Keratinocyte (primary cell): Measurements from ENCODE around the gene ANGPTL2. TPM values are rescaled to one million over a fixed set of nuclear protein-coding genes. Genes with fewer than 3 reads are reported as not detected.

Experiments
- DNase-seq: peaks from one replicate; pipeline ENCODE4 v3.0.0-alpha.2; 2011; ENCODE audit warnings: low read depth, missing footprints, low spot score
- FAIRE-seq: peaks from 2 replicates; lab custom pipeline; 2011; peaks lifted over from hg19 to GRCh38; lab: Jason Lieb, UNC
- H2AFZ ChIP-seq: 2 replicates; pipeline ENCODE4 v1.6.0; 2012; ENCODE audit warnings: low read length, control low read depth, inconsistent platforms; ENCODE audit not compliant: control insufficient read depth
- H3K27ac ChIP-seq: 2 replicates; pipeline ENCODE4 v1.5.1; 2011; ENCODE audit warnings: low read length; ENCODE audit not compliant: control insufficient read depth, insufficient read depth
- H3K27me3 ChIP-seq: 3 replicates; pipeline ENCODE4 v1.6.0; 2011; ENCODE audit warnings: low read length; ENCODE audit not compliant: control insufficient read depth, insufficient read depth; ENCODE audit errors: extremely low read depth
- H3K36me3 ChIP-seq, 2 experiments: 2 replicates in 1 of 2; 3 replicates in 1 of 2; pipeline ENCODE4 v1.5.1; 2011; ENCODE audit warnings: low read length in 2 of 2, mild to moderate bottlenecking in 1 of 2; ENCODE audit not compliant: control insufficient read depth in 2 of 2, insufficient read depth in 2 of 2; ENCODE audit errors: extremely low read depth in 1 of 2
- H3K4me1 ChIP-seq: 3 replicates; pipeline ENCODE4 v1.5.1; 2011; ENCODE audit warnings: low read length; ENCODE audit not compliant: control insufficient read depth, insufficient read depth; ENCODE audit errors: extremely low read depth
- H3K4me2 ChIP-seq: 3 replicates; pipeline ENCODE4 v1.6.0; 2011; ENCODE audit warnings: low read depth, low read length; ENCODE audit not compliant: control insufficient read depth, insufficient read depth; ENCODE audit errors: extremely low read depth
- H3K4me3 ChIP-seq, 3 experiments: fragments of 200-600 bp in 1 of 3; sonication (generic) in 1 of 3; 2 replicates in 2 of 3; 3 replicates in 1 of 3; pipeline ENCODE4 v1.5.1; 2011 to 2016; ENCODE audit warnings: low read length in 3 of 3, mild to moderate bottlenecking in 3 of 3, control low read depth in 2 of 3, inconsistent platforms in 1 of 3, low read depth in 1 of 3, mixed read lengths in 1 of 3, mixed run types in 1 of 3, moderate library complexity in 1 of 3; ENCODE audit not compliant: control insufficient read depth in 2 of 3, insufficient read depth in 2 of 3; ENCODE audit errors: extremely low read depth in 1 of 3
- H3K79me2 ChIP-seq: 2 replicates; pipeline ENCODE4 v1.6.0; 2012; ENCODE audit warnings: low read length; ENCODE audit not compliant: control insufficient read depth, insufficient read depth
- H3K9ac ChIP-seq: 3 replicates; pipeline ENCODE4 v1.6.0; 2011; ENCODE audit warnings: low read length; ENCODE audit not compliant: control insufficient read depth, insufficient read depth; ENCODE audit errors: extremely low read depth
- H3K9me1 ChIP-seq: 3 replicates; pipeline ENCODE4 v1.6.0; 2011; ENCODE audit warnings: low read length; ENCODE audit not compliant: control insufficient read depth, insufficient read depth; ENCODE audit errors: extremely low read depth
- H3K9me3 ChIP-seq: 2 replicates; pipeline ENCODE4 v1.5.1; 2012; ENCODE audit warnings: low read depth, low read length; ENCODE audit not compliant: control insufficient read depth
- H4K20me1 ChIP-seq: 3 replicates; pipeline ENCODE4 v1.6.0; 2011; ENCODE audit warnings: low read length; ENCODE audit not compliant: control insufficient read depth, insufficient read depth; ENCODE audit errors: extremely low read depth
- CTCF ChIP-seq, 3 experiments: IDR thresholded peaks in 1 of 3; conservative IDR thresholded peaks in 1 of 3; optimal IDR thresholded peaks in 1 of 3; 2 replicates in 2 of 3; 3 replicates in 1 of 3; pipeline versions ENCODE3 to v1.5.1; 2011; ENCODE audit warnings: low read length in 3 of 3, mild to moderate bottlenecking in 3 of 3, moderate library complexity in 2 of 3, control low read depth in 1 of 3, inconsistent platforms in 1 of 3; ENCODE audit not compliant: insufficient read depth in 2 of 3; ENCODE audit errors: extremely low read depth in 1 of 3
- EZH2 ChIP-seq: IDR thresholded peaks from one replicate; pipeline ENCODE4 v1.6.1; 2012; ENCODE audit warnings: inconsistent platforms, mild to moderate bottlenecking, low read length, moderate library complexity
- dilution Hi-C: fragments of 300-500 bp; cut with MboI; formaldehyde crosslinking; loops from one replicate; pipeline ENCODE4 v1.7.0; 2020; ENCODE audit warnings: low sequenced_read_pairs; ENCODE audit not compliant: extremely low pct_ligation_motif_present
- polyA plus RNA-seq, 5 experiments: library from polyadenylated mRNA; depleted of rRNA in 3 of 5; stranded (reverse) in 3 of 5; stranded (forward) in 1 of 5; unstranded in 1 of 5; fragments of >200 nt; gene quantifications; 1 replicate in 1 of 5; 2 replicates in 3 of 5; 3 replicates in 1 of 5; pipeline versions ENCODE4 v1.2.1 to v1.2.3, GENCODE V29; 2011 to 2012; ENCODE audit warnings: missing spikeins in 2 of 5, low read depth in 1 of 5, low replicate concordance in 1 of 5

ANGPTL2 gene
- polyA plus RNA-seq, 1 donor (not counting 4 experiments of a cell fraction or from before 2014, with no cell fraction given), result 0.18 TPM

DNA sequence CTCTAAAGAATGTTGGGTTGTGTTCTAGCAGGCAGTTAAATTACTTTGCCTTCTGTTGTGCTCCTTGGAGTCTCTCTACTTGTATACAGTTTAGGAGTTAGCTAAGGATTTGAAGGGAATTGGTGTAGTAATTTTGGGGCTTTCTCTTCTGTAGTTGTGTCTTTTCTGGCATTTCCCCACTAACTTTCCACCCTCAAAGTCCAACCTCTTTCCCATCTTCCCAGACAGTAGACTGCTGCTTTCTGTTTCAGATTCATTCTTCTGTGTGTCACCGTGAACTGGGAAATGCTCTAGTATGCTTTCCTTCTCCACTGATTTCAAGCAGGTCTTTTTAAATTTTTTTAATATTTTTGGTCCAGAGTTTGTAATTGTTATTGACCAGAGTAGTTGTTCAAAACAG, 4.5 kb upstream of the ANGPTL2 start:
- Histone ChIP-seq H3K9me1 (no peaks in the 10 kb centered on the region), H3K36me3 (no peaks in the 10 kb centered on the region), H3K9ac (no peak overlapping the region), H3K27ac (no peak overlapping the region), H3K4me2 (no peak overlapping the region), H3K4me1 (peaks cover 44% of the 10 kb centered on the region), H2AFZ (no peak overlapping the region), H4K20me1 (no peaks in the 10 kb centered on the region), H3K27me3 (peaks cover 19% of the 10 kb centered on the region), H3K4me3 (no peak overlapping the region), H3K9me3 (no peaks in the 10 kb centered on the region), H3K79me2 (no peaks in the 10 kb centered on the region)
- dilution Hi-C loops, result no loop called here
- FAIRE-seq (no peak), DNase-seq (no peak)
- TF ChIP-seq CTCF (optimal IDR thresholded peaks at IDR 0.05 in 1 of 3, IDR thresholded peaks at IDR 0.05 in 1 of 3, conservative IDR thresholded peaks at IDR 0.05 in 1 of 3; ENCODE audit: extremely low read depth in 1 of 3, insufficient read depth in 2 of 3, low read length in 3 of 3) (no peak), EZH2 (no peak)

DNA sequence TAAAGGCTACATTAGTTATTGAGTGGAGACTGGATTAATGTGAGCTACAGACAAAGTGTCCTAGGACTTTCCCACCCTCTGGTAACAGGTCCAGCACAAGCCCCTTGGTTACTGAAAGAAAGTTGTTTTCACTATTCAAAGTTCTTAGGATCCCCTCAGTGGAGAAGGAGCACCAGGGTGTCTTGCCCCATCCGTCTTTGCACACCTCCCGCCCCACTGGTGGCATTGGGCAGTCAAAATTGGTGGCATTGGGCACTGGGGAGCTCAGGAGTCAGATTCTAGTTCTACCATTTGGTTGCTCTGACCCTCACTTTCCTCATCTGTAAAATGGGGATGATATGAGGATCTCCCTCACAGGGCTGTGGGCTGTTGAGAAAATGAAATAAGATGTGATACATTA, 2.4 kb upstream of the ANGPTL2 start:
- FAIRE-seq (no peak), DNase-seq (no peak)
- peaks cover 33% of the 10 kb centered on the region for H3K4me1 ChIP-seq
- H3K9ac ChIP-seq, result no peak overlapping the region
- H3K79me2 ChIP-seq, result no peaks in the 10 kb centered on the region
- peaks cover 26% of the 10 kb centered on the region for H3K27me3 ChIP-seq
- H3K36me3 ChIP-seq, result no peaks in the 10 kb centered on the region
- no peaks in the 10 kb centered on the region for H3K9me3 ChIP-seq
- H3K9me1 ChIP-seq, result no peaks in the 10 kb centered on the region
- TF ChIP-seq CTCF (optimal IDR thresholded peaks at IDR 0.05 in 1 of 3, IDR thresholded peaks at IDR 0.05 in 1 of 3, conservative IDR thresholded peaks at IDR 0.05 in 1 of 3; ENCODE audit: extremely low read depth in 1 of 3, insufficient read depth in 2 of 3, low read length in 3 of 3) (no peak), EZH2 (no peak)
- dilution Hi-C loops, result no loop called here
- H3K27ac ChIP-seq, result no peak overlapping the region
- no peak overlapping the region for H3K4me2 ChIP-seq
- no peak overlapping the region for H2AFZ ChIP-seq
- H3K4me3 ChIP-seq, result no peak overlapping the region
- H4K20me1 ChIP-seq, result no peaks in the 10 kb centered on the region
